C1 segment of cervical spinal cord (tissue), 14 donors: Measurements from ENCODE around the gene ATP7A.
"Not testable (repeated sequence)": the region's sequence is repeated elsewhere in the genome, so short reads cannot be mapped to it uniquely, and the experiment has no call there.

ENCODE experiments used
- DNase-seq, 14 donors: peaks; one replicate each; lab custom pipeline; 2025; lab: John Stamatoyannopoulos, UW

The ATP7A gene

DNA sequence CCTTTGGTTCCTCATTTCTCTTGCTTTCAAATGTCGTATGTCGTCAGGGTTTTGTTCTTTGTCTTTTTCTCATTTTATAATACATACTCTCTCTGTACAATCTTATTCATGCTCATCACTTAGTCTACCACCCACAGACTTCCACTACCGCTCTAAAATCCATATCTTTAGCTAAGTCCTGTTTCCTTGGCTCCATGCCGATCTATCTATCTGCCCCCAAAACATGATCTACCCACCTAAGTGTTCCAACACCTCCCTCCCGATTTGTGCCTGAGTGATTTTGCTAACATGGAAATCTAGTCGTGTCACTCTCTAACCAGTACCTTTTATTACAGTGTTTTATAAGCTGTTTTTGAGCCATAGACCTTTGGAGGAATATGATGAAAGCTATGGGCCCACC, 124.6 kb downstream of the ATP7A start:
- DNase-seq: no peak

DNA sequence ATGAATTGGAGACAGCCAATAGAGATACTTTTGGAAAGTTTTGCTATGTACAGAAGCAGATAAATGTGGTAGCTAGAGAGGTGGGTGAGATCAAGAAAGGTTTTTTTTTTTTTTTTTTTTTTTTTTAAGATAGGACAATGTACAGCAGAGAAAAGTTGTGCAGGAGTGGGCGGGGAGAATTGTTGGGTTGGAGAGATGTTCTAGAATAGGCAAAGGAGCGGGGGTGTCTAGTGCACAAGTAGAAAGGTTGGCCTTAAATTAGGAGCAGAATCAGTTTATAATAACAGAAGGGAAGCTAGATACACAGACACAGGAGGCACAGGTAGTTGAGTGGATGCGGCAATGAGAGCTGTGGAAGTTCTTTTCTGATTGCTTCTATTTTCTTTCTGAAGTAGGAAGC, 127.4 kb downstream of the ATP7A start:
- no peak for DNase-seq

DNA sequence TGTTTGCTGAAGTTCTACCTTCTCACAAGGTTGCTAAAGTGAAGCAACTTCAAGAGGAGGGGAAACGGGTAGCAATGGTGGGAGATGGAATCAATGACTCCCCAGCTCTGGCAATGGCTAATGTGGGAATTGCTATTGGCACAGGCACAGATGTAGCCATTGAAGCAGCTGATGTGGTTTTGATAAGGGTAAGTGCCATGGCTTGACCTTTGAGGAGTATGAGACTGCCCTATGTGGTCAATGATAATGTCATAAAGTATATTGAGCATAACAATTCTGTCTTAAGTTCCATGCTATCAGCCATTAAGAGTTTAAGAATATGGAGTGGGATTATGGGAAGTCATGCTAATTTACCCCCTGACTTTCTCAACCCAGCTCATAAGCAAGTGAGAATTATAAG, 132.1 kb downstream of the ATP7A start:
- no peak for DNase-seq

DNA sequence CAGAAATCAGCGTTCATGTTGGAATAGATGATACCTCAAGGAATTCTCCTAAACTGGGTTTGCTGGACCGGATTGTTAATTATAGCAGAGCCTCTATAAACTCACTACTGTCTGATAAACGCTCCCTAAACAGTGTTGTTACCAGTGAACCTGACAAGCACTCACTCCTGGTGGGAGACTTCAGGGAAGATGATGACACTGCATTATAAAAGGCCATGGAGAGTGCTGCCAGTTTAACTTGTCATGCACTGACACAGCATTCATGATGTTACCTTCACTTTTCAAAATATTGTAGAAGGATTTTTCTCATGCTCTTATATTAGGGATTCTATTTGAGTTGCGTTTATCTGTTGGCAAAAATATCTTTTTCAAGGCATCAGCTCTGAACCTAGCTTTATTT, 135.9 kb downstream of the ATP7A start:
- no peak for DNase-seq

DNA sequence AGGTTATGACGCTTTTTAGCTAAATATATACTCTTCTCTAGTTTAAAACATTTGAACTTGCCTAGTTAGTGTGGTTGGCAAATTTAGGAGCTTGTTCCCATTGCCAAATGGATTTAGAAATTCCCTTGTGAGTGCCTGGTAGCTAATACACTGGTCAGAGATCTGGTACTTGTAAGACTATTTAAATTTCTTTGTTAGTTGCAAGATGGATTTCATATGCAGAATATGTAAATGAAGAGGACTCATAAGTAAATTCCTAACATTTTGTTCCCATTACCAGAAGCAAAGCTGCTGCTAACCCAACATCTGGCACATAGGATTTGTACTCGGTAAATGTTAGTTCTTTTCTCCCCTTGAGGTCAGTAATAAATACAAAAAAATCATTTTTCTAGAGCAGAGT, 137.6 kb downstream of the ATP7A start:
- DNase-seq: no peak

DNA sequence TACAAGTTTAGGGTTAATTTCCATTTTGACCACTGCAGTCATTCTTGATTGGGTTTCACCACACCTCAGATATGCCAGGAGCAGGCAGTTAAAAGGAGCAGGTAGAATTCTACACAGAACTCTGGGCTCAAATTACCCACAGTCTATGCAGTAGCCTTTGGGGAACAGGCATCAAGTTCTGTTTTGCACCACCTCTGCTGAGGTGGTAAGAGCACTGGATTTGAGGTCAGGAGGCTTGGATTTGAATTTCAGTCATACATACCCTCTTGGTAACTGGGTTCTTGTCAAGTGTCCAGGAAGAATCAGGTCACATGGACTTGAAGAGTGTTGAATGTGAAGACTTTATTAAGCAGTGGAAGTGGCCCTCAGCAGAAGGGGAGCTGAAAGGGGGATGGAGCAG, 153.2 kb downstream of the ATP7A start:
- DNase-seq: no peak

DNA sequence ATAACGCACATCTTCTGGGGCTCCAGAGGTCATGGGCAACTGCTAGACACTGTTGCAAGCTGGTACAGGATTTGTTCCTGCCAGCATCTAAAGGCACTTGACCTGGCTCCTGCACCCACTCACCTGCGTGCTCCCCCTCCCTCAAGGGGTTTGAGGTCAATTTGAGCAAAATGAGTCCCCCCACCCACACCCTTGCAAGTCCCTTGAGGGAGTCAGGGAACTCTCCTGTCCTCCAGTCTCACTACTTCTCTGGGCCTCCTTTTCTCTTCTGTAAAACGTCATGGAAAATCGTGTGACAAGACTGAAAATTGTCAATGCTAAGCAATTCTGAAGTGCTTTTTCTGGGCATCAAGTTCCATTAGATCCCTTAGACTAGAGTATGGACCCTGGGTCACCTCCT, 153.7 kb downstream of the ATP7A start:
- DNase-seq: no peak

DNA sequence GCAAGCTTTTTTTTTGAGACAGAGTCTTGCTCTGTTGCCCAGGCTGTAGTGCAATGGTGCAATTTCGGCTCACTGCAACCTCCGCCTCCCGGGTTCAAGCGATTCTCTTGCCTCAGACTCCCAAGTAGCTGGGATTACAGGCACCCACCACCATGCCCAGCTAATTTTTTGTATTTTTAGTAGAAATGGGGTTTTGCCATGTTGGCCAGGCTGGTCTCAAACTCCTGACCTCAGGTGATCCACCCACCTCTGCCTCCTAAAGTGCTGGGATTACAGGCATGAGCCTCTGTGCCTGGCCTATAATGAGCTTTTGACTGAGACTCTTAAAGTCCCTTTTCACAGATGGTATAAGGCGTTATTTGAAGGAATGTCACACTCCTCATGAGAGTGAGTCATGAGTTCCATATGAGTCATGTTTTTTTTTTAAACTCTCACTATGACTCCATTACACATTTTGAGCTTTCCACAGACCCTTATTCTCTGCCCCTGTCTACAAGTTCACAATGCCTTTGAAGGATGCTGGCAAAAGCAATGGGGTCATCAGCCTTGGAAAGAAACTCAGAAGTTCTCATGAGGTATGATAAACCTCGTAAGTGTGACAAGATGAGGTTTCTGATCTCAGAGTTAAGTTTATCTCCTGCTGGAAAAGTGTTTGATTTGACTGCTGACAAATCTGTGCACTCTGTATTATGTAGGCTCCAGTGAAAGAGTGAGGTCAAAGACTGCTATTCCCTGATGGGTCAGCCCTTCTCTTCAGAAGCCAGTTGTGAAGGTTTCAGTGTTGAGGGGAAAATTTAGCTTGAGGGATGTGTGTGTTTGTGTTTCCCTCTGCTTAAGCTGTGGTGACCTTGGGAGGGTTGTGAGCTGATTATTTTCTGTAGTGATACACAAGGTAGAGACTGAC, 154.5 kb downstream of the ATP7A start:
- DNase-seq: not testable (repeated sequence)

DNA sequence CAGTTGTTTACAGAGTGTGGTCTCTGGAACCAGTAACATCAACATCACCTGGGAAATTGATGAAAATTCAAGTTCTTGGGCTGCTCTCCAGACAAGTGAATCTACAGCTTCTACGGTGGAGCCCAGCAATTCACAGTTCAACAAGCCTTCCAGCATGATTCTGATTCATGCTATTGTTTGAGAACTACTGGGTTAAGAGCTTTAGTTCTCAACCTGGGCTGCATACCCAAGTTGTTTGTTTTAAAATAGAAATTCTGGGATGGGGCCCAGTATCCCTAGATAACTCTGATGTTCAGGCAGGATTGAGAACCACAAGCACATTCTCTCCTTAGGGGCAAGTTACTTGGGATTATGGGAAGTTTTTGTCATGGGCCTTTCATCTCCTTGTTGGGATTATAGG, 155.6 kb downstream of the ATP7A start:
- no peak for DNase-seq

DNA sequence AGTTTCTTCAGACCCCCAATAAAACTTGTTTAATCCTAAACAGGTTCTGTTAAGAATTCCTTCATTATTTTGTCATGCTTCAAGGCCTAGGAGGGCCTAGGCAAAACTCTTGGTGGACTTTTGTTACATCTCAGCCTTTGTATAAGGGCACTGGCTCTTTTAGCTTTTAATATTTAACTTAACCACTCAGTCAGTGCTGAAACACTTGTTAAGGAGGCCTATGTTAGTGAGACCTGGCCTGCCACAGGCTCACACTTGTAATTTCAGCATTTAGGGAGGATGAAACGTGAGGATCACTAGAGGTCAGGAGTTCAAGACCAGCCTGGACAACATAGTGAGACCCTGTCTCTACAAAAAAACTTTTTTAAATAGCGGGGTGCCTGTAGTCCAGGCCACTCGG, 160.8 kb downstream of the ATP7A start:
- no peak for DNase-seq

DNA sequence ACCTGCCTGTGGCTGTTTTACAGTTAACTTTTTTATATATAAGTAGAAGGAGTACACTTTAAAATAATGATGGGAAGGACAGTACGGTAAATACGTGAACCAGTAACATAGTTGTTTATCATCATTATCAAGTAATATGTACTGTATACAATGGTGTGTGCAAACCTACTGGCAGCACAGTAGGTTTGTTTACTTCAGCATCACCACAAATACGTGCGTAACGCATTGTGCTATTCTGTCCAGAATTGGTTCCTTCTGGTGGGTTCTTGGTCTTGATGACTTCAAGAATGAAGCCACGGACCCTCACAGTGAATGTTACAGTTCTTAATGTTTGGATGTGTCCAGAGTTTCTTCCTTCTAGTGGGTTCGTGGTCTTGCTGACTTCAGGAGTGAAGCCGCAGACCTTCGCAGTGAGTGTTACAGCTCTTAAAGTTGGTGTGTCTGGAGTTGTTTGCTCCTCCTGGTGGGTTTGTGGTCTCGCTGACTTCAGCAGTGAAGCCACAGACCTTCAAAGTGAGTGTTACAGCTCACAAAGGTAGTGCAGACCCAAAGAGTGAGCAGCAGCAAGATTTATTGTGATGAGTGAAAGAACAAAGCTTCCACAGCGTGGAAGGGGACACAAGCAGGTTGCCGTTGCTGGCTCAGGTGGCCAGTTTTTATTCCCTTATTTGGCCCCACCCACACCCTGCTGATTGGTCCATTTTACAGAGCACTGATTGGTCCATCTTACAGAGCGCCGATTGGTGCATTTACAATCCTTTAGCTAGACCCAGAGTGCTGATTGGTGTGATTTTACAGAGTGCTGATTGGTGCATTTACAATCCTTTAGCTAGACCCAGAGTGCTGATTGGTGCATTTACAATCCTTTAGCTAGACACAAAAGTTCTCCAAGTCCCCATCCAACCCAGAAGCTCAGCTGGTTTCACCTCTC, 162.9 kb downstream of the ATP7A start:
- not testable (repeated sequence) for DNase-seq

DNA sequence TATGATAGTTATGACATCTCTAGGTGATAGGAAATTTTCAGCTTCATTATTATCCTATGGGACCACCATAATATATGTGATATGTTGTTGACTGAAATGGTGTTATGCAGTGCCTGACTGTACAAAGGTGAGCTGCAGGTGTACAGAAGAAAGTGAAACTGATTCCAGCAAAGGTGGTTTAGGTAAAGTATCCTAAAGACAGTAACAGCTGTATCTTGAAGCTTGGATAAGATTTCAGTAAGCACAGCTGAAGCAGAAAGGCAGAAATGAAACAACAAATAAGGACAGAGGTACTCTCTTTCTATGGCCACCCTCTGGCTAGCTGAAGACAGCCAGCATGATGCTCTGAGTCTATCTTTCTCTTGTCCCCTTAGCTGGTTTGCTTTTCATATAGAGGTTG, 163.6 kb downstream of the ATP7A start:
- no peak for DNase-seq

DNA sequence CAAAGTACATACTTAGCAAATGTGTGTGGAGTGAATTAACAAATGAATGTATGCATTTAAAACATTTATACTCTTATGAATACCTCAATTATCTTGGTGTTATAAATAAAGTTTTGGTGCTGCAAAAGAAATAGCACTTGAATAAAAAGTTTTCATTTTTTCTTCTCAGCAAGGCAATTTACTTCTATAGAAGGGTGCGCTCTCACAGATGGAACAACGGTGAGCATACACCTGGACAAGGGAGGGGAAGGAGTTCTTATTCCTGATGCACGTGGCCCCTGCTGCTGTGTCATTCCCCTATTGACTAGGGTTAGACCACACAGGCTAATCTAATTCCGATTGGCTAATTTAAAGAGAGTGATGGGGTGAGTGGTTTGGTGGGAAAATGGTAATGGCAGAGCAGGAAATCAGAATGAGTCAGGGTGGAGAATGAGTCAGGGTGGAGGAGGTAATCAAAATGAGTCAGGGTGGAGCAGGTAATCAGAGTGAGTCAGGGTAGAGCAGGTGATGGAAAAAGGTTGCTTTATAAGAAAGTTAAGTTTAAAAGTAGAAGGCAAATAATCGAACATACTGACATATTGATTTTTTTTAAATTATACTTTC, 165.4 kb downstream of the ATP7A start:
- no peak for DNase-seq

DNA sequence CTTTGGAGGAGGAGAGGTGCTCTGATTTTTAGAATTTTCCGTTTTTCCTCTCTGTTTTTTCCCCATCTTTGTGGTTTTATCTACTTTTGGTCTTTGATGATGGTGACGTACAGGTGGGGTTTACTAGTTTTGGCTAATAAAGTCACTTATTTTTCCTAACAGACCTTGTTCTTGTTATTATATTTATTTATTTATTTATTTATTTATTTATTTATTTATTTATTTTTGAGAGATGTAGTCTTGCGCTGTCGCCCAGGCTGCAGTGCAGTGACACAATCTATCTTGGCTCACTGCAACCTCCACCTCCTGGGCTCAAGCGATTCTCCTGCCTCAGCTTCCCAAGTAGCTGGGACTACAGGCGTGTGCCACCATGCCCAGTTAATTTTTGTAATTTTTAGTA, 170.9 kb downstream of the ATP7A start:
- not testable (repeated sequence) for DNase-seq

DNA sequence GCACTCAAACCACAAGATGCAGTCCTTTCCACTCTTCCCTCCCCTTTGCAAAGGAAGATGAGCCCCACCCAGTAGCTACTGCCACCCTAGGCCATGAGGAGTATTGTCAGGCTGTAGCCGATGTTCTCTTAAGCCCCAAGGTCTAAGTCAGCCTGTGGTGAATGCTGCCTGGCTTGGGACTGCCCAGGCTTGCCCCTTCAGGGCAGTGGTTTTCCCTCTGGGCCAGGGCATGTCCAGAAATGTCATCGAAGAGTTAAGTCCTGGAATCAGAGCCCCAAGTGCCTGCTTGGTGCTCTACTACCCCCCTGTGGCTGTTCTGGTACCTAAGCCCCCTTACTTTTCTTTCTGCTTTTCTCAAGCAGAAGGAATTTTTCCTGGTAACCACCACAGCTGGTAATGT, 181.8 kb downstream of the ATP7A start:
- DNase-seq: no peak

DNA sequence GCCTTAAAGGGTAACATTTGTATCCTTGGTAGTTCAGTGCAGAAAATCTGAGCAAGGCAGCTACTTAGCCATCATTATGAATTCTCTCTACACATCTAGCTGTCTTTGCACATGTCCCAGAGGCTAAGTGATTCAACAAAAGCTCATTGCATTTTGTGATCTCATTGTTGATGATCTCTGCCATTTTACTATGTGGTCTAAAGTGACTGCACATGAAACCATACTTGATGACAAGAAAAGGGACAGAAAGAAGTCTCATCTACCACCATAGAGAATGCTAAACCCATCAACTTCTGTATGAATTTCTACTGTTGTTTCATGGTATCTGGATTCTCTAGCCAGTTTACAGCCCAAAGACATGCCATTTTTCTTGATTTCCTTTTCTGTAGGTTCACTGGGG, 187.6 kb downstream of the ATP7A start:
- no peak for DNase-seq
